ENCODE measurements around the gene PIP4P1. TPM values are rescaled to one million over a fixed set of nuclear protein-coding genes. Genes with fewer than 3 reads are reported as not detected.

PIP4P1 gene
- total and polyA plus RNA-seq, 2 of the 13 experiments (the other 11 are each of a cell fraction or from before 2014, with no cell fraction given): 33.4 to 47.0 TPM

DNA sequence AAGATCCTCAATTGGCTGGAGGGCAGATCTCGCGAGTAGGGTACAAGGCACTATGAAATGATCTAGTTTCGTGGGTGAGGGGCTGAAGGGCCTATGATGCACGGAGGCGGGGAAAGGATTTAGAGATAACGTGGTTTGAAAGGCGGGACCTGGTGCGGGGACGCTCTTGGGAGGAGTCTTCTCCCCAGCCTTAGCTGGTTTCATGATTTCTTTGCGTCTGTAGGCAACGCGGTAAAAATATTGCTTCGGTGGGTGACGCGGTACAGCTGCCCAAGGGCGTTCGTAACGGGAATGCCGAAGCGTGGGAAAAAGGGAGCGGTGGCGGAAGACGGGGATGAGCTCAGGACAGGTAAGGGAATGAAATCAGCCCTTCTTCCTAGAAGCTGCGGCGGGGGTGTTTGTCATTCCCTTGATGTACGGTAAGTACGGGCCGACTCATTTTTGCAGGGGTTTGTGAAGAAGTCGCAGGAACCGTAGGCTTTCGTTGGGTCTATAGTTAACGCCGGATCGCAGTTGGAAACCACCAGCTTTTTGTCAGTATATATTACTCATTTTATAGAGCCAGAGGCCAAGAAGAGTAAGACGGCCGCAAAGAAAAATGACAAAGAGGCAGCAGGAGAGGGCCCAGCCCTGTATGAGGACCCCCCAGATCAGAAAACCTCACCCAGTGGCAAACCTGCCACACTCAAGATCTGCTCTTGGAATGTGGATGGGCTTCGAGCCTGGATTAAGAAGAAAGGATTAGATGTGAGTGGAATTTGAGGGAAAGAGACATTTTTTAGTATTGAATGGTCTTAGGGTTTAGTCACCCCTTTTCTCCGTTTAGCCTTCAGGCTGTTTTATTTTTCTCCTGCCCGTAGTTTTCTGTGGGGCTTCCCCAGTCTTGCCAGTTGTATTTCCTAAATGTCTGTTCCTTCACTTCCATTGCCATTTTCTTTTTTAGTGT, 5.6 kb downstream of the PIP4P1 start (continued):
- peak; percentile 45; the same call in 1 of the 2 replicates for TF ChIP-seq ZNF263 (CRISPR knock-in tag; IDR thresholded peaks at IDR 0.05)
- peak; percentile 8; the same call in 1 of the 2 replicates for TF ChIP-seq POLR2G (IDR thresholded peaks at IDR 0.05; ENCODE audit: low read depth, low read length)
- TF ChIP-seq BCL6 (CRISPR knock-in tag; IDR thresholded peaks at IDR 0.05): no peak
- peak; percentile 55 for TF ChIP-seq ZNF563 (CRISPR knock-in tag; IDR thresholded peaks at IDR 0.05)
- no peak for TF ChIP-seq TGIF2 (CRISPR knock-in tag; IDR thresholded peaks at IDR 0.05)
- no peak for TF ChIP-seq ZBTB7B (CRISPR knock-in tag; IDR thresholded peaks at IDR 0.05)
- TF ChIP-seq ZNF138 (CRISPR knock-in tag; IDR thresholded peaks at IDR 0.05; ENCODE audit: low read depth): peak; percentile 83; the same call in 1 of the 2 replicates
- 0 out of 2 replicates have a peak, but pooled peaks have one; percentile 17 for TF ChIP-seq ZNF619 (CRISPR knock-in tag; IDR thresholded peaks at IDR 0.05)
- TF ChIP-seq KDM5B (CRISPR knock-in tag; IDR thresholded peaks at IDR 0.05; ENCODE audit: borderline replicate concordance): peak; percentile 48; the same call in 1 of the 2 replicates
- TF ChIP-seq ZNF782 (CRISPR knock-in tag; IDR thresholded peaks at IDR 0.05; ENCODE audit: borderline replicate concordance): 0 out of 2 replicates have a peak, but pooled peaks have one; percentile 24
- peak; percentile 77; the same call in 1 of the 2 replicates for TF ChIP-seq ZSCAN21 (CRISPR knock-in tag; IDR thresholded peaks at IDR 0.05; ENCODE audit: borderline replicate concordance)
- TF ChIP-seq JUNB (CRISPR knock-in tag; IDR thresholded peaks at IDR 0.05; ENCODE audit: borderline replicate concordance): 0 out of 2 replicates have a peak, but pooled peaks have one; percentile 25
- TF ChIP-seq POLR2A (IDR thresholded peaks at IDR 0.05; ENCODE audit: insufficient read depth in 1 of 2, low read depth in 2 of 2, low read length in 2 of 2): peak in 1 of 2 experiments; percentile 35; a peak in 2 of 4 replicates
- TF ChIP-seq, protein P1, sequence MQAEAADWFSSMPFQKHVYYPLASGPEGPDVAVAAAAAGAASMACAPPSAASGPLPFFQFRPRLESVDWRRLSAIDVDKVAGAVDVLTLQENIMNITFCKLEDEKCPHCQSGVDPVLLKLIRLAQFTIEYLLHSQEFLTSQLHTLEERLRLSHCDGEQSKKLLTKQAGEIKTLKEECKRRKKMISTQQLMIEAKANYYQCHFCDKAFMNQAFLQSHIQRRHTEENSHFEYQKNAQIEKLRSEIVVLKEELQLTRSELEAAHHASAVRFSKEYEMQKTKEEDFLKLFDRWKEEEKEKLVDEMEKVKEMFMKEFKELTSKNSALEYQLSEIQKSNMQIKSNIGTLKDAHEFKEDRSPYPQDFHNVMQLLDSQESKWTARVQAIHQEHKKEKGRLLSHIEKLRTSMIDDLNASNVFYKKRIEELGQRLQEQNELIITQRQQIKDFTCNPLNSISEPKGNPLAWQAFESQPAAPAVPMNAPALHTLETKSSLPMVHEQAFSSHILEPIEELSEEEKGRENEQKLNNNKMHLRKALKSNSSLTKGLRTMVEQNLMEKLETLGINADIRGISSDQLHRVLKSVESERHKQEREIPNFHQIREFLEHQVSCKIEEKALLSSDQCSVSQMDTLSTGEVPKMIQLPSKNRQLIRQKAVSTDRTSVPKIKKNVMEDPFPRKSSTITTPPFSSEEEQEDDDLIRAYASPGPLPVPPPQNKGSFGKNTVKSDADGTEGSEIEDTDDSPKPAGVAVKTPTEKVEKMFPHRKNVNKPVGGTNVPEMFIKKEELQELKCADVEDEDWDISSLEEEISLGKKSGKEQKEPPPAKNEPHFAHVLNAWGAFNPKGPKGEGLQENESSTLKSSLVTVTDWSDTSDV (CRISPR knock-in tag; IDR thresholded peaks at IDR 0.05): 0 out of 2 replicates have a peak, but pooled peaks have one; percentile 1
- TF ChIP-seq ZC3H4 (CRISPR knock-in tag; IDR thresholded peaks at IDR 0.05; ENCODE audit: borderline replicate concordance): peak; percentile 70; the same call in 1 of the 2 replicates
- no peak for TF ChIP-seq PPARG (CRISPR knock-in tag; conservative IDR thresholded peaks at IDR 0.05)
- no peak for TF ChIP-seq ZZZ3 (CRISPR knock-in tag; IDR thresholded peaks at IDR 0.05; ENCODE audit: borderline replicate concordance)
- TF ChIP-seq, protein P2, sequence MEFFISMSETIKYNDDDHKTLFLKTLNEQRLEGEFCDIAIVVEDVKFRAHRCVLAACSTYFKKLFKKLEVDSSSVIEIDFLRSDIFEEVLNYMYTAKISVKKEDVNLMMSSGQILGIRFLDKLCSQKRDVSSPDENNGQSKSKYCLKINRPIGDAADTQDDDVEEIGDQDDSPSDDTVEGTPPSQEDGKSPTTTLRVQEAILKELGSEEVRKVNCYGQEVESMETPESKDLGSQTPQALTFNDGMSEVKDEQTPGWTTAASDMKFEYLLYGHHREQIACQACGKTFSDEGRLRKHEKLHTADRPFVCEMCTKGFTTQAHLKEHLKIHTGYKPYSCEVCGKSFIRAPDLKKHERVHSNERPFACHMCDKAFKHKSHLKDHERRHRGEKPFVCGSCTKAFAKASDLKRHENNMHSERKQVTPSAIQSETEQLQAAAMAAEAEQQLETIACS (CRISPR knock-in tag; IDR thresholded peaks at IDR 0.05): peak; percentile 5; the same call in 1 of the 2 replicates
- TF ChIP-seq, protein P3, sequence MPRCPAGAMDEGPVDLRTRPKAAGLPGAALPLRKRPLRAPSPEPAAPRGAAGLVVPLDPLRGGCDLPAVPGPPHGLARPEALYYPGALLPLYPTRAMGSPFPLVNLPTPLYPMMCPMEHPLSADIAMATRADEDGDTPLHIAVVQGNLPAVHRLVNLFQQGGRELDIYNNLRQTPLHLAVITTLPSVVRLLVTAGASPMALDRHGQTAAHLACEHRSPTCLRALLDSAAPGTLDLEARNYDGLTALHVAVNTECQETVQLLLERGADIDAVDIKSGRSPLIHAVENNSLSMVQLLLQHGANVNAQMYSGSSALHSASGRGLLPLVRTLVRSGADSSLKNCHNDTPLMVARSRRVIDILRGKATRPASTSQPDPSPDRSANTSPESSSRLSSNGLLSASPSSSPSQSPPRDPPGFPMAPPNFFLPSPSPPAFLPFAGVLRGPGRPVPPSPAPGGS (CRISPR knock-in tag; IDR thresholded peaks at IDR 0.05): peak; percentile 35; the same call in 1 of the 2 replicates
- TF ChIP-seq, protein P4, sequence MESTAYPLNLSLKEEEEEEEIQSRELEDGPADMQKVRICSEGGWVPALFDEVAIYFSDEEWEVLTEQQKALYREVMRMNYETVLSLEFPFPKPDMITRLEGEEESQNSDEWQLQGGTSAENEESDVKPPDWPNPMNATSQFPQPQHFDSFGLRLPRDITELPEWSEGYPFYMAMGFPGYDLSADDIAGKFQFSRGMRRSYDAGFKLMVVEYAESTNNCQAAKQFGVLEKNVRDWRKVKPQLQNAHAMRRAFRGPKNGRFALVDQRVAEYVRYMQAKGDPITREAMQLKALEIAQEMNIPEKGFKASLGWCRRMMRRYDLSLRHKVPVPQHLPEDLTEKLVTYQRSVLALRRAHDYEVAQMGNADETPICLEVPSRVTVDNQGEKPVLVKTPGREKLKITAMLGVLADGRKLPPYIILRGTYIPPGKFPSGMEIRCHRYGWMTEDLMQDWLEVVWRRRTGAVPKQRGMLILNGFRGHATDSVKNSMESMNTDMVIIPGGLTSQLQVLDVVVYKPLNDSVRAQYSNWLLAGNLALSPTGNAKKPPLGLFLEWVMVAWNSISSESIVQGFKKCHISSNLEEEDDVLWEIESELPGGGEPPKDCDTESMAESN (CRISPR knock-in tag; conservative IDR thresholded peaks at IDR 0.05): peak; percentile 11; the same call in 1 of the 2 replicates
- no peak; the same call in 1 of the 2 replicates for TF ChIP-seq NAIF1 (CRISPR knock-in tag; IDR thresholded peaks at IDR 0.05; ENCODE audit: borderline replicate concordance)
